Measurements from ENCODE around the gene RAB5IF. TPM values are rescaled to one million over a fixed set of nuclear protein-coding genes. Genes with fewer than 3 reads are reported as not detected.

The RAB5IF gene
- total and polyA plus RNA-seq, 2 of the 13 experiments (the other 11 are each of a cell fraction or from before 2014, with no cell fraction given) = 261 to 305 TPM

DNA sequence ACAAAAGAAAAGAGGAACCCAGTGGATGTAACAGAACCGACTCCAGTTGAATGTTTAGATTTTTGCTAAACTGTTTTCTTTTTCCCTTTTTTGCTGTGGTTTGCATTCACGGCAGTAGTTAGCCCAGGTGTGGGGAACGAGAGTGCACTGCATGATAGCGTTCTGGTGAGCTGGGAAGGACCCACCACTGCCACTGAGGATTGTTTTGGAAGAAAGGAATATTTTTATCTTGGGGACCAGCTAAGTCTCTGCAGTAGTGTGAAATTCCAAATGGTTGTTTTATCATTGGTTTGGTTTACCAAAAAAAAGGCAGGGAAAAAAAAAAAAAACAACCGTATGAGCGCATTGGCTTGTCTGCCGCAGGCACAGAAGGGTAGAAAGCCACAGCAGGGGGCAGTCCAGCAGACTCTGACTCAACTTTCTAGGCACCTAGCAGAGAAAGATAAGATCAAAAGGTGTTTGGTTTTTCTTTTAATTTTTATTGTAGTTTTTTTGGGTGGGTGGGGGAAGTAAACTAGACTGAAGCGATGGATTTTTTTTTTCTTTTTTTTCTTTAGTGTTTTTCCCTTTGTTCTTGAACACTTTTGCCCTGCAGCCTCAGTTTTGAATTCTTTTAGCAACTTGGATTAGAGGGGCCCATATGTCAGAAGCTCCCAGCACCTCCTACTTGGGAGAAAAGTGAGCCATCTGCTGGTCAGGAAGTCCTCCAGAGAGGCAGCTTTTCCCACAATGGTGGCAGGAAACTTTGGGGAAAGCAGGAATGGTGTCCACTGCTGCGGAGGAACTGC lies 13.5 kb upstream of the RAB5IF start (continued):
- TF ChIP-seq, protein P1, sequence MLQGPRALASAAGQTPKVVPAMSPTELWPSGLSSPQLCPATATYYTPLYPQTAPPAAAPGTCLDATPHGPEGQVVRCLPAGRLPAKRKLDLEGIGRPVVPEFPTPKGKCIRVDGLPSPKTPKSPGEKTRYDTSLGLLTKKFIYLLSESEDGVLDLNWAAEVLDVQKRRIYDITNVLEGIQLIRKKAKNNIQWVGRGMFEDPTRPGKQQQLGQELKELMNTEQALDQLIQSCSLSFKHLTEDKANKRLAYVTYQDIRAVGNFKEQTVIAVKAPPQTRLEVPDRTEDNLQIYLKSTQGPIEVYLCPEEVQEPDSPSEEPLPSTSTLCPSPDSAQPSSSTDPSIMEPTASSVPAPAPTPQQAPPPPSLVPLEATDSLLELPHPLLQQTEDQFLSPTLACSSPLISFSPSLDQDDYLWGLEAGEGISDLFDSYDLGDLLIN (CRISPR knock-in tag; IDR thresholded peaks at IDR 0.05; ENCODE audit: borderline replicate concordance) = no peak
- TF ChIP-seq RXRB (CRISPR knock-in tag; IDR thresholded peaks at IDR 0.05; ENCODE audit: borderline replicate concordance) = 0 out of 2 replicates have a peak, but pooled peaks have one; percentile 17
- peak; percentile 23; the same call in 1 of the 2 replicates for TF ChIP-seq ELF1 (CRISPR knock-in tag; IDR thresholded peaks at IDR 0.05)
- TF ChIP-seq, protein P2, sequence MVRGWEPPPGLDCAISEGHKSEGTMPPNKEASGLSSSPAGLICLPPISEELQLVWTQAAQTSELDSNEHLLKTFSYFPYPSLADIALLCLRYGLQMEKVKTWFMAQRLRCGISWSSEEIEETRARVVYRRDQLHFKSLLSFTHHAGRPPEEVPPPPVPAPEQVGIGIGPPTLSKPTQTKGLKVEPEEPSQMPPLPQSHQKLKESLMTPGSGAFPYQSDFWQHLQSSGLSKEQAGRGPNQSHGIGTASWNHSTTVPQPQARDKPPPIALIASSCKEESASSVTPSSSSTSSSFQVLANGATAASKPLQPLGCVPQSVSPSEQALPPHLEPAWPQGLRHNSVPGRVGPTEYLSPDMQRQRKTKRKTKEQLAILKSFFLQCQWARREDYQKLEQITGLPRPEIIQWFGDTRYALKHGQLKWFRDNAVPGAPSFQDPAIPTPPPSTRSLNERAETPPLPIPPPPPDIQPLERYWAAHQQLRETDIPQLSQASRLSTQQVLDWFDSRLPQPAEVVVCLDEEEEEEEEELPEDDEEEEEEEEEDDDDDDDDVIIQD (CRISPR knock-in tag; IDR thresholded peaks at IDR 0.05; ENCODE audit: low read depth) = peak; percentile 14; the same call in 1 of the 2 replicates
- TF ChIP-seq NFYC (CRISPR knock-in tag; IDR thresholded peaks at IDR 0.05) = peak; percentile 13; the same call in 1 of the 2 replicates
- TF ChIP-seq, protein P3, sequence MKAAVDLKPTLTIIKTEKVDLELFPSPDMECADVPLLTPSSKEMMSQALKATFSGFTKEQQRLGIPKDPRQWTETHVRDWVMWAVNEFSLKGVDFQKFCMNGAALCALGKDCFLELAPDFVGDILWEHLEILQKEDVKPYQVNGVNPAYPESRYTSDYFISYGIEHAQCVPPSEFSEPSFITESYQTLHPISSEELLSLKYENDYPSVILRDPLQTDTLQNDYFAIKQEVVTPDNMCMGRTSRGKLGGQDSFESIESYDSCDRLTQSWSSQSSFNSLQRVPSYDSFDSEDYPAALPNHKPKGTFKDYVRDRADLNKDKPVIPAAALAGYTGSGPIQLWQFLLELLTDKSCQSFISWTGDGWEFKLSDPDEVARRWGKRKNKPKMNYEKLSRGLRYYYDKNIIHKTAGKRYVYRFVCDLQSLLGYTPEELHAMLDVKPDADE (CRISPR knock-in tag; IDR thresholded peaks at IDR 0.05) = no peak
- TF ChIP-seq SMC3 (IDR thresholded peaks at IDR 0.05; ENCODE audit: low read length) = peak; percentile 88
- peak; percentile 37; the same call in 1 of the 3 replicates for TF ChIP-seq MXI1 (IDR thresholded peaks at IDR 0.05; ENCODE audit: borderline replicate concordance, low read depth, low read length)
- 0 out of 2 replicates have a peak, but pooled peaks have one; percentile 16 for TF ChIP-seq FOXA3 (CRISPR knock-in tag; IDR thresholded peaks at IDR 0.05)
- no peak for TF ChIP-seq ZNF24 (IDR thresholded peaks at IDR 0.05)
- no peak for TF ChIP-seq PAWR (CRISPR knock-in tag; IDR thresholded peaks at IDR 0.05; ENCODE audit: borderline replicate concordance)
- peak; percentile 71 for TF ChIP-seq STAG1 (CRISPR knock-in tag; IDR thresholded peaks at IDR 0.05)
- TF ChIP-seq, protein P4, sequence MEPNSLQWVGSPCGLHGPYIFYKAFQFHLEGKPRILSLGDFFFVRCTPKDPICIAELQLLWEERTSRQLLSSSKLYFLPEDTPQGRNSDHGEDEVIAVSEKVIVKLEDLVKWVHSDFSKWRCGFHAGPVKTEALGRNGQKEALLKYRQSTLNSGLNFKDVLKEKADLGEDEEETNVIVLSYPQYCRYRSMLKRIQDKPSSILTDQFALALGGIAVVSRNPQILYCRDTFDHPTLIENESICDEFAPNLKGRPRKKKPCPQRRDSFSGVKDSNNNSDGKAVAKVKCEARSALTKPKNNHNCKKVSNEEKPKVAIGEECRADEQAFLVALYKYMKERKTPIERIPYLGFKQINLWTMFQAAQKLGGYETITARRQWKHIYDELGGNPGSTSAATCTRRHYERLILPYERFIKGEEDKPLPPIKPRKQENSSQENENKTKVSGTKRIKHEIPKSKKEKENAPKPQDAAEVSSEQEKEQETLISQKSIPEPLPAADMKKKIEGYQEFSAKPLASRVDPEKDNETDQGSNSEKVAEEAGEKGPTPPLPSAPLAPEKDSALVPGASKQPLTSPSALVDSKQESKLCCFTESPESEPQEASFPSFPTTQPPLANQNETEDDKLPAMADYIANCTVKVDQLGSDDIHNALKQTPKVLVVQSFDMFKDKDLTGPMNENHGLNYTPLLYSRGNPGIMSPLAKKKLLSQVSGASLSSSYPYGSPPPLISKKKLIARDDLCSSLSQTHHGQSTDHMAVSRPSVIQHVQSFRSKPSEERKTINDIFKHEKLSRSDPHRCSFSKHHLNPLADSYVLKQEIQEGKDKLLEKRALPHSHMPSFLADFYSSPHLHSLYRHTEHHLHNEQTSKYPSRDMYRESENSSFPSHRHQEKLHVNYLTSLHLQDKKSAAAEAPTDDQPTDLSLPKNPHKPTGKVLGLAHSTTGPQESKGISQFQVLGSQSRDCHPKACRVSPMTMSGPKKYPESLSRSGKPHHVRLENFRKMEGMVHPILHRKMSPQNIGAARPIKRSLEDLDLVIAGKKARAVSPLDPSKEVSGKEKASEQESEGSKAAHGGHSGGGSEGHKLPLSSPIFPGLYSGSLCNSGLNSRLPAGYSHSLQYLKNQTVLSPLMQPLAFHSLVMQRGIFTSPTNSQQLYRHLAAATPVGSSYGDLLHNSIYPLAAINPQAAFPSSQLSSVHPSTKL (CRISPR knock-in tag; IDR thresholded peaks at IDR 0.05) = 0 out of 2 replicates have a peak, but pooled peaks have one; percentile 22
- peak; percentile 69 for TF ChIP-seq RAD21 (CRISPR knock-in tag; IDR thresholded peaks at IDR 0.05)
- 0 out of 2 replicates have a peak, but pooled peaks have one; percentile 20 for TF ChIP-seq KDM2A (CRISPR knock-in tag; IDR thresholded peaks at IDR 0.05; ENCODE audit: borderline replicate concordance, low read depth)
- peak; percentile 71 for TF ChIP-seq XRCC5 (optimal IDR thresholded peaks at IDR 0.05; ENCODE audit: low read length)
- TF ChIP-seq, protein P5, sequence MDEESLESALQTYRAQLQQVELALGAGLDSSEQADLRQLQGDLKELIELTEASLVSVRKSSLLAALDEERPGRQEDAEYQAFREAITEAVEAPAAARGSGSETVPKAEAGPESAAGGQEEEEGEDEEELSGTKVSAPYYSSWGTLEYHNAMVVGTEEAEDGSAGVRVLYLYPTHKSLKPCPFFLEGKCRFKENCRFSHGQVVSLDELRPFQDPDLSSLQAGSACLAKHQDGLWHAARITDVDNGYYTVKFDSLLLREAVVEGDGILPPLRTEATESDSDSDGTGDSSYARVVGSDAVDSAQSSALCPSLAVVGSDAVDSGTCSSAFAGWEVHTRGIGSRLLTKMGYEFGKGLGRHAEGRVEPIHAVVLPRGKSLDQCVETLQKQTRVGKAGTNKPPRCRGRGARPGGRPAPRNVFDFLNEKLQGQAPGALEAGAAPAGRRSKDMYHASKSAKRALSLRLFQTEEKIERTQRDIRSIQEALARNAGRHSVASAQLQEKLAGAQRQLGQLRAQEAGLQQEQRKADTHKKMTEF (CRISPR knock-in tag; IDR thresholded peaks at IDR 0.05) = 0 out of 2 replicates have a peak, but pooled peaks have one; percentile 23
- TF ChIP-seq KAT2B (IDR thresholded peaks at IDR 0.05; ENCODE audit: borderline replicate concordance, low read depth, low read length) = no peak
- 0 out of 2 replicates have a peak, but pooled peaks have one; percentile 18 for TF ChIP-seq PAF1 (CRISPR knock-in tag; IDR thresholded peaks at IDR 0.05)
- TF ChIP-seq HOXA3 (CRISPR knock-in tag; IDR thresholded peaks at IDR 0.05) = peak; percentile 44; the same call in 1 of the 2 replicates

Measured in HepG2 (cell line).